Lung (tissue), 12 donors: Measurements from ENCODE around the gene SPINDOC. TPM values are rescaled to one million over a fixed set of nuclear protein-coding genes. Genes with fewer than 3 reads are reported as not detected.
A peak's percentile ranks its signal among the peaks of the same experiment; 100 is the strongest.
"Not testable (repeated sequence)": the region's sequence is repeated elsewhere in the genome, so short reads cannot be mapped to it uniquely, and the experiment has no call there.

Experiments used
- ATAC-seq: fragments of 200-7000 bp; cut with Tn5 transposase; one replicate; pipeline ENCODE4 v1.9.1; 2020; ENCODE audit warnings: moderate number of reproducible peaks; ENCODE audit not compliant: insufficient read depth, low FRiP score
- DNase-seq, 3 donors: peaks; one replicate each; pipeline ENCODE4 v3.0.0-alpha.2; 2013 to 2017
- H3K27ac ChIP-seq, 2 donors: one replicate each; pipeline ENCODE4 v1.5.1; 2013; ENCODE audit warnings: mild to moderate bottlenecking in 2 of 2, moderate library complexity in 2 of 2, control low read depth in 1 of 2, inconsistent platforms in 1 of 2, low read depth in 1 of 2, low read length in 1 of 2
- H3K27me3 ChIP-seq, 3 donors: one replicate each; pipeline ENCODE4 v1.5.1; 2013; ENCODE audit warnings: low read length in 2 of 3; ENCODE audit not compliant: control insufficient read depth in 3 of 3, insufficient read depth in 3 of 3
- H3K36me3 ChIP-seq, 4 donors: one replicate each; pipeline ENCODE4 v1.5.1; 2013; ENCODE audit warnings: low read length in 4 of 4, mild to moderate bottlenecking in 1 of 4, moderate library complexity in 1 of 4; ENCODE audit not compliant: control insufficient read depth in 4 of 4, insufficient read depth in 4 of 4
- H3K4me1 ChIP-seq, 5 donors: one replicate each; pipeline ENCODE4 v1.5.1; 2013; ENCODE audit warnings: low read length in 5 of 5, mild to moderate bottlenecking in 2 of 5, moderate library complexity in 1 of 5; ENCODE audit not compliant: control insufficient read depth in 5 of 5, insufficient read depth in 5 of 5
- H3K4me3 ChIP-seq: one replicate; pipeline ENCODE4 v1.5.1; 2013; ENCODE audit warnings: mild to moderate bottlenecking, control low read depth, moderate library complexity
- H3K9ac ChIP-seq, 2 donors: one replicate each; pipeline ENCODE4 v1.5.1; 2013; ENCODE audit warnings: low read length in 2 of 2, control low read depth in 1 of 2; ENCODE audit not compliant: insufficient read depth in 1 of 2
- H3K9me3 ChIP-seq, 4 donors: one replicate each; pipeline ENCODE4 v1.5.1; 2013; ENCODE audit warnings: low read length in 3 of 4, mild to moderate bottlenecking in 1 of 4, moderate library complexity in 1 of 4; ENCODE audit not compliant: control insufficient read depth in 4 of 4, insufficient read depth in 3 of 4
- CTCF ChIP-seq: IDR thresholded peaks from 2 replicates; pipeline ENCODE4 v1.5.1; 2012; ENCODE audit warnings: mild to moderate bottlenecking; ENCODE audit errors: control extremely low read depth, extremely low read depth
- WGBS, 2 donors: extraction: QIAGEN DNeasy Blood & Tissue Kit; methylation state at CpG; one replicate each; pipeline ENCODE4 v1.1.7; 2013; 5-methylcytosine and 5-hydroxymethylcytosine counted together
- polyA plus RNA-seq, 2 donors: library from polyadenylated mRNA; stranded (reverse); fragments of 200-250 nt; gene quantifications; one replicate each; pipeline ENCODE4 v1.2.1, GENCODE V29; 2013
- total RNA-seq, 2 donors: library from RNA; depleted of rRNA in 1 of 2; stranded (reverse); fragments of >200 nt in 1 of 2; gene quantifications; one replicate each; pipeline ENCODE4 v1.2.1, GENCODE V29; 2014 to 2021
- donor health status: control.
- donor health status: control.
- donor health status: Bipolar disorder and iron deficiency.
- donor health status: healthy.
- donor health status: DM: yes; HTN: yes; CAD: no.

SPINDOC gene
- total and polyA plus RNA-seq, 4 donors, result 9.9 to 23.9 (median 14.2) TPM

GRCh38 chr11:63769042-63769713, 44.1 kb upstream of the SPINDOC start:
- H3K27me3 ChIP-seq, result peaks cover 0 to 9% (median 0%) of the 10 kb centered on the region in 3 donors
- WGBS, 2 donors, result 1% methylated on average over 51 to 82 of the region's 82 CpGs

GRCh38 chr11:63769714-63770455, 43.4 kb upstream of the SPINDOC start:
- DNase-seq, result peak in 2 of 3 donors; percentile 21 to 29
- TF ChIP-seq CTCF, result no peak
- Histone ChIP-seq H3K9me3 (no peaks in the 10 kb centered on the region), H3K36me3 (peaks cover 0 to under 1% (median 0%) of the 10 kb centered on the region in 4 donors), H3K9ac (peak overlapping the region in 1 of 2 donors; percentile 47), H3K4me1 (peaks cover 0 to 36% (median 4%) of the 10 kb centered on the region in 5 donors), H3K27ac (peak overlapping the region in 1 of 2 donors; percentile 2), H3K27me3 (peaks cover 0 to 9% (median 0%) of the 10 kb centered on the region in 3 donors), H3K4me3 (peak overlapping the region; percentile 20)
- 11 to 12% methylated on average over 34 to 35 of the region's 35 CpGs for WGBS, 2 donors
- no peak for ATAC-seq

More at GRCh38 chr11:63769042-63769713, 44.1 kb upstream of the SPINDOC start:
- H3K27ac ChIP-seq, result peak overlapping the region; percentile 2 to 71
- H3K9me3 ChIP-seq, result no peaks in the 10 kb centered on the region
- no peak for TF ChIP-seq CTCF
- H3K4me1 ChIP-seq, result peaks cover 0 to 42% (median 4%) of the 10 kb centered on the region in 5 donors
- peak overlapping the region; percentile 59 for H3K4me3 ChIP-seq
- H3K36me3 ChIP-seq, result peaks cover 0 to 6% (median 0%) of the 10 kb centered on the region in 4 donors
- DNase-seq (peak in 2 of 3 donors; percentile 42 to 45), ATAC-seq (peak; percentile 24)
- no peak overlapping the region for H3K9ac ChIP-seq

GRCh38 chr11:63770763-63771162, 42.5 kb upstream of the SPINDOC start:
- DNase-seq (peak in 1 of 3 donors; percentile 24), ATAC-seq (no peak)
- 64% methylated on average over 7 of the region's 7 CpGs for WGBS, 2 donors
- H3K27ac ChIP-seq, result no peak overlapping the region
- peaks cover 0 to 9% (median 0%) of the 10 kb centered on the region in 3 donors for H3K27me3 ChIP-seq
- H3K4me3 ChIP-seq, result no peak overlapping the region
- no peaks in the 10 kb centered on the region for H3K9me3 ChIP-seq
- H3K4me1 ChIP-seq, result peaks cover 0 to 30% (median 4%) of the 10 kb centered on the region in 5 donors
- TF ChIP-seq CTCF, result no peak
- H3K36me3 ChIP-seq, result no peaks in the 10 kb centered on the region
- H3K9ac ChIP-seq, result no peak overlapping the region

- H3K4me3 ChIP-seq, H3K27ac ChIP-seq, ATAC-seq, H3K9ac ChIP-seq, H3K9me3 ChIP-seq, H3K27me3 ChIP-seq, H3K36me3 ChIP-seq, DNase-seq: not testable (repeated sequence)
- 94 to 95% methylated on average over 2 of the region's 2 CpGs for WGBS, 2 donors
- H3K4me1 ChIP-seq, result peaks cover 0 to 20% (median 4%) of the 10 kb centered on the region in 5 donors
Observed at GRCh38 chr11:63771741-63772318, 41.4 kb upstream of the SPINDOC start.
